GM12875 (cell line): ENCODE data around the gene MSRB1.
A peak's percentile ranks its signal among the peaks of the same experiment; 100 is the strongest.

Experiments
- H3K4me3 ChIP-seq: one replicate; pipeline ENCODE4 v1.5.1; 2011; ENCODE audit warnings: low read depth, low read length, control low read depth
- TF ChIP-seq, protein P1 (sequence below): IDR thresholded peaks from 2 replicates; pipeline ENCODE4 v1.5.1; 2011; ENCODE audit warnings: low read depth, mild to moderate bottlenecking, control low read depth, inconsistent platforms, low read length, moderate library complexity, borderline replicate concordance; ENCODE audit not compliant: insufficient read depth

The MSRB1 gene

GRCh38 chr16:1936945-1937479 is 6.0 kb downstream of the MSRB1 start:
- H3K4me3 ChIP-seq, result no peak overlapping the region
- TF ChIP-seq, protein P1, sequence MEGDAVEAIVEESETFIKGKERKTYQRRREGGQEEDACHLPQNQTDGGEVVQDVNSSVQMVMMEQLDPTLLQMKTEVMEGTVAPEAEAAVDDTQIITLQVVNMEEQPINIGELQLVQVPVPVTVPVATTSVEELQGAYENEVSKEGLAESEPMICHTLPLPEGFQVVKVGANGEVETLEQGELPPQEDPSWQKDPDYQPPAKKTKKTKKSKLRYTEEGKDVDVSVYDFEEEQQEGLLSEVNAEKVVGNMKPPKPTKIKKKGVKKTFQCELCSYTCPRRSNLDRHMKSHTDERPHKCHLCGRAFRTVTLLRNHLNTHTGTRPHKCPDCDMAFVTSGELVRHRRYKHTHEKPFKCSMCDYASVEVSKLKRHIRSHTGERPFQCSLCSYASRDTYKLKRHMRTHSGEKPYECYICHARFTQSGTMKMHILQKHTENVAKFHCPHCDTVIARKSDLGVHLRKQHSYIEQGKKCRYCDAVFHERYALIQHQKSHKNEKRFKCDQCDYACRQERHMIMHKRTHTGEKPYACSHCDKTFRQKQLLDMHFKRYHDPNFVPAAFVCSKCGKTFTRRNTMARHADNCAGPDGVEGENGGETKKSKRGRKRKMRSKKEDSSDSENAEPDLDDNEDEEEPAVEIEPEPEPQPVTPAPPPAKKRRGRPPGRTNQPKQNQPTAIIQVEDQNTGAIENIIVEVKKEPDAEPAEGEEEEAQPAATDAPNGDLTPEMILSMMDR, result no peak

DNA sequence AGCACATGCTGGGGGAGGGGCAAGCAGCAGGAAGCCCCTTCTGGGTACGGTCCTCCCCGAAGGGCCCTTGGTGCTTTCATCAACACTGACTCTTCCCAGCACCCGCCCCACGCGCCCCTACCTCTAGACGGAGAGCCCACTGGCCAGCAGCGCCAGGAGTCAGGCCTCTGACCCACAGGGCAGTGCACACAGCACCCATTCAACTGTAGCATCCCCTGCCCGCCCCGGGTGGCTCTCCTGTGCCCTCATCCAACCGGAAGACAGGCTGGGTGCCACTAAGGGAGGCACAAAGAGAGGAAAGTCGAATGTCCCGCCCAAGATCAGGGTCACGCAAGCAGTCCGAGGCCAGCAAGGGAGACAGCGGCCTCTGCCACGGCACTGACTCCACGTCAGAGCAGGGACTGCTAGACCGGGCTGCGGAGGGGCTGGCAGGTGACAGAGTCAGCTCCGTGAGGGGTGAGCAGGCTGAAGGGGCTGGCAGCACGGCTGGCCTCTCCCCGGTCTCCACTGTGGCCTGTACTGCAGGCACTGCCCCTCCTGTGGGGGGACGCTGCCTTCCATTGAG is 9.8 kb downstream of the MSRB1 start:
- TF ChIP-seq, protein P1, result no peak

GRCh38 chr16:1932050-1933028 is 10.7 kb downstream of the MSRB1 start:
- TF ChIP-seq, protein P1, result no peak
- H3K4me3 ChIP-seq, result no peak overlapping the region

More for the DNA sequence above, 9.8 kb downstream of the MSRB1 start:
- no peak overlapping the region for H3K4me3 ChIP-seq

DNA sequence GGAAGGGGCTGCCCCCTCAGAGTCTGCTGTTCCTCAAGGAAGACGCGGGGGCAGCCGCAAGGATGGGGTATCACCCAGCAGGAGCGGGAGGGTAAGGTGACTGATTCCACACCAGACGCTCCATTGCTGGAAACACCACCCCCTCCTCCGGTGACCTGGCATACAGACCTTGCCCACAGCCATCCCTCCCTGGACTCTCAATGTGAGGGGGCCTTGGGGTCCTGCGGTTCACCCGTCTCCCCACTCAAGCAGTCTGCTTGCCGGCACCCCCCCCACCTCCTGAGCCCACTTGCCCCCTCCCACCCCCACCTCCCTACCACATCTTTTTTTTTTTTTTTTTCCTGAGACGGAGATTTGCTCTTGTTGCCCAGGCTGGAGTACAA is 12.7 kb downstream of the MSRB1 start:
- no peak overlapping the region for H3K4me3 ChIP-seq
- TF ChIP-seq, protein P1, result no peak

GRCh38 chr16:1929578-1930337 is 13.2 kb downstream of the MSRB1 start:
- TF ChIP-seq, protein P1, result peak; percentile 98
- H3K4me3 ChIP-seq, result peak overlapping the region; percentile 42

DNA sequence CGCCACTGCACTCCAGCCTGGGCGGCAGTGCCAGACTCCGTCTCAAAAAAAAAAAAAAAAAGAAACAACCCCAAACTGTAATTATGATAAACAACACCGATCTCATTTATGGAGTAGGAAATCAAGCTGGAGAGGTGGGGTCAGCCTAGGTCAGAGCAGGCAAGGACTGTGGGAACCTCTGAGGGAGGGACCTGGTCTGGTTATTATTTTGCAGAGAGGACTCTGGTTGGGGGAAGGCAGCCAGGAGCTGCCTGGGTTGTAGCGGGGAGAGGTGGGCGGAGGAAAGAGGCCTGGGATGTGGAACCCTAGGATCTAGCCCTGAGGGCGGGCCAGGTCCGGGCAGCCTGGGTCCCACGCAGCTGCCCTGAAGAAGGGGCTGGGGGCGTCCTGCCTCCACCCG is 13.9 kb downstream of the MSRB1 start:
- TF ChIP-seq, protein P1, result no peak
- H3K4me3 ChIP-seq, result peak overlapping the region; percentile 42
